ENCODE data around the gene EMC9.

Gene EMC9

GRCh38 chr14:24149302-24149969 is 8.0 kb upstream of the EMC9 start:
- Histone ChIP-seq H3K9ac (no peak overlapping the region), H3K4me2 (no peak overlapping the region), H3K27me3 (ENCODE audit: insufficient read depth, low read depth) (no peaks in the 10 kb centered on the region), H3K27ac (no peak overlapping the region), H3K4me1 (ENCODE audit: low read depth, poor library complexity, severe bottlenecking) (peaks cover 6% of the 10 kb centered on the region), H2AFZ (ENCODE audit: low read depth) (no peak overlapping the region), H4K20me1 (ENCODE audit: insufficient read depth) (no peaks in the 10 kb centered on the region), H3K79me2 (ENCODE audit: insufficient read depth, low read depth) (peaks cover 19% of the 10 kb centered on the region; the same call in 1 of the 2 replicates), H3K36me3 (ENCODE audit: insufficient read depth) (no peaks in the 10 kb centered on the region), H3K4me3 (IDR thresholded peaks at IDR 0.05; ENCODE audit: insufficient read depth, low read depth, low read length) (no peak overlapping the region)
- TF ChIP-seq CTCF (conservative IDR thresholded peaks at IDR 0.05; ENCODE audit: low read depth, low read length): no peak

- H3K9ac ChIP-seq: no peak overlapping the region; the same call in 1 of the 2 replicates
- H3K4me1 ChIP-seq (ENCODE audit: low read depth, poor library complexity, severe bottlenecking): peaks cover 10% of the 10 kb centered on the region
- H3K27me3 ChIP-seq (ENCODE audit: insufficient read depth, low read depth): no peaks in the 10 kb centered on the region
- TF ChIP-seq CTCF (conservative IDR thresholded peaks at IDR 0.05; ENCODE audit: low read depth, low read length): no peak
- no peaks in the 10 kb centered on the region for H4K20me1 ChIP-seq (ENCODE audit: insufficient read depth)
- H3K27ac ChIP-seq: no peak overlapping the region
- no peaks in the 10 kb centered on the region for H3K36me3 ChIP-seq (ENCODE audit: insufficient read depth)
- H3K79me2 ChIP-seq (ENCODE audit: insufficient read depth, low read depth): peaks cover 19% of the 10 kb centered on the region; the same call in 1 of the 2 replicates
- peak overlapping the region; percentile 51; the same call in 1 of the 2 replicates for H3K4me2 ChIP-seq
- 0 out of 2 replicates have a peak overlapping the region, but pooled peaks have one; percentile 23 for H2AFZ ChIP-seq (ENCODE audit: low read depth)
- H3K4me3 ChIP-seq (IDR thresholded peaks at IDR 0.05; ENCODE audit: insufficient read depth, low read depth, low read length): no peak overlapping the region
These were observed 6.5 kb upstream of the EMC9 start for GRCh38 chr14:24147761-24148428.

- H2AFZ ChIP-seq (ENCODE audit: low read depth): peak within 1 kb of the TSS; percentile 59; the same call in 1 of the 2 replicates
These were observed 5.8 kb upstream of the EMC9 start, which contains the start of gene RNF31 for GRCh38 chr14:24146978-24147760. TSS of gene RNF31 (plus strand) at chr14:24147498. CDS start at chr14:24147699, 201 bp downstream.

More at GRCh38 chr14:24146978-24147760, 5.8 kb upstream of the EMC9 start, which contains the start of gene RNF31:
- TF ChIP-seq CTCF (conservative IDR thresholded peaks at IDR 0.05; ENCODE audit: low read depth, low read length): no peak
- Histone ChIP-seq H3K27me3 (ENCODE audit: insufficient read depth, low read depth) (no peaks in the 10 kb centered on the region), H3K79me2 (ENCODE audit: insufficient read depth, low read depth) (peaks cover 19% of the 10 kb centered on the region; the same call in 1 of the 2 replicates), H3K4me2 (peak within 1 kb of the TSS; percentile 80; the same call in 1 of the 2 replicates), H3K9ac (peak within 1 kb of the TSS; percentile 49; the same call in 1 of the 2 replicates), H3K4me1 (ENCODE audit: low read depth, poor library complexity, severe bottlenecking) (peaks cover 13% of the 10 kb centered on the region), H3K4me3 (IDR thresholded peaks at IDR 0.05; ENCODE audit: insufficient read depth, low read depth, low read length) (peak within 1 kb of the TSS; percentile 34), H3K36me3 (ENCODE audit: insufficient read depth) (no peaks in the 10 kb centered on the region), H3K27ac (peak within 1 kb of the TSS; percentile 46; the same call in 1 of the 2 replicates), H4K20me1 (ENCODE audit: insufficient read depth) (no peaks in the 10 kb centered on the region)
